GM18873 (cell line): ENCODE measurements around the gene XPO5.
"Not testable (repeated sequence)": the region's sequence is repeated elsewhere in the genome, so short reads cannot be mapped to it uniquely, and the experiment has no call there.

Experiments used
- ATAC-seq: cut with Tn5 transposase; IDR thresholded peaks from one replicate; pipeline ENCODE4 v1.9.1; 2021; ENCODE audit warnings: mild to moderate bottlenecking, moderate library complexity, moderate number of reproducible peaks; ENCODE audit not compliant: unreplicated experiment, low FRiP score

XPO5 gene

GRCh38 chr6:43499028-43499815 is 76.6 kb downstream of the XPO5 start:
- no peak for ATAC-seq

DNA sequence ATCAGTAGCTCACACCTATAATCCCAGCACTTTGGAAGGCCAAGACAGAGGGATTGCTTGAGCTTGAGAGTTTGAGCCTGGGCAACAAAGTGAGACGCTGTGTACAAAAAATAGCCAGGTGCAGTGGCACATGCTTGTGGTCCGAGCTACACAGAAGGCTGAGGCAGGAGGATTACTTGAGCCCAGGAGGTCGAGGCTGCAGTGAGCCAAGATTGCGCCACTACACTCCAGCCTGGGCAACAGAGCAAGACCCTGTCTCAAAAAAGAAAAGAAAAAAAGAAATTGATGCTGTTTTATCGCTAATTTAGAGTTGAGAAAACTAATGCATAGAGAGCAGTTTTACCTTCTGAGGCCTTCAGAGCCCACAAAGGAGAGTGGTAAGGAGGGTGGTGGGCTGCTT is 77.5 kb downstream of the XPO5 start:
- ATAC-seq, result not testable (repeated sequence)

GRCh38 chr6:43497689-43498088 is 78.1 kb downstream of the XPO5 start:
- no peak for ATAC-seq

GRCh38 chr6:43497129-43497396 is 78.8 kb downstream of the XPO5 start:
- ATAC-seq, result no peak

GRCh38 chr6:43496370-43497128 is 79.3 kb downstream of the XPO5 start:
- ATAC-seq, result no peak

GRCh38 chr6:43495409-43495941 is 80.4 kb downstream of the XPO5 start:
- no peak for ATAC-seq

GRCh38 chr6:43494766-43495165 is 81.1 kb downstream of the XPO5 start:
- no peak for ATAC-seq

- no peak for ATAC-seq
Measured at GRCh38 chr6:43494321-43494720, 81.5 kb downstream of the XPO5 start.

GRCh38 chr6:43493833-43494232 is 82.0 kb downstream of the XPO5 start:
- no peak for ATAC-seq

- no peak for ATAC-seq
Measured at GRCh38 chr6:43493230-43493629, 82.6 kb downstream of the XPO5 start.

DNA sequence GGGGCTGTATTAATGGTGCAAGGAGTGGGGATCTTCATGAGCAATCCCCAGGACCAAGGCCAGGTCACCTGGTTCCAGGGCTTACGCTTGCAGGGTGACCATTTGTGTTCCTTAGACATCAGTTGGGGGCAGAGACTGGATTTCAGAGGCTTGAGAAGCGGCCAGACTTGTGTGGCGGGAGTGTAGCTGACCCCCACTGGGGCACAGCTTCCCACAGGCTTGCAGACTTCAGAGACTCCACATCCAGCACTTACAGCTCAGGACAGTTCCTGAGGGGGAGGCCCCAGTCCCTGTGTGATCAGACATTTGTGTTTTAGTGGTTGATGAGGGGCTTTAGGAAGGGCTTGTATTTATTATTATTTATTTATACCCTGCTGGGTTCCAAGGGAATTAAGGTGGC is 83.2 kb downstream of the XPO5 start:
- ATAC-seq, result no peak

DNA sequence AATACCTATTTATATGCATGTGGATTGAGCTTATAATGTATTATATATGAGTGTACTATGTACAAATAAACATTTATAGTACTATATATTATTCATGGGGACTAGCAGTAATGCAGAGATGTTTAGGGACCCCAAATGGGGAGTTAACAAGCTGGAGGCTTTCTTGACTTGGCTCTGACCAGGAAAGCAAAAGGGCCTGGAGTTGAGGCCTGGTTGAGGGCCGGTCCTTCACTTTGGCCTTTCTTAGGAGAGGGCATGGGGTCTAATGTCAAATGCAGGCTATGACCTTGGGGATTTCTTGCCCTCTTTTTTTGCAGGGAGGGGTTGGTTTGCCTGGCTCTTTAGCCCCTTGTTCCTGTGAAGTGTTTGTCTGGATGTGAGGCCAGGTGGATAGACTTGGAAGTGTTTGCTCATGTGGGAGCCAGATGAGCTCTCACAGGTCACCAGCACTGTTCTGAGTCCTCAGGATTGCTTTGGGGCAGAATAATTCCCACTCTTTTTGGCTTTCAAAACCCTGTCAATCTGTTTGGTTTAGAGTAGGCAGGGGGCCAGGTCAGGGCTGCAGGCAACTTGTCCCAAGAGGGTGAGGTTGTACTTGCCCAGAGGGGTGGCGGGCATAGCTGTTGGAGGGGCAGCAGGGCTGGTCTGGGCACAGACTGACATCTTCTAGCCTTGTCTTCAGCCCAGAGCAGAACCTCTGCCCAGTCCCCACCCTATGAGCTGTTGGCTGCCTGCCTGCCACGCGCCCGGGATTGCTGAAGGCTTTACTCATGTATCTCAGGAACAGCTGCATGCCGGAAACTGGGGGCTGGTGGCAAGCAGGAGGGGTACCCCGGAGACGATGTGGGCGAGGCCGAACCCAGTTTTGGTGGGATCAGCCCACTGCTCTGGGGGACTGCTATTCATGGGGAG is 83.8 kb downstream of the XPO5 start:
- ATAC-seq, result no peak

GRCh38 chr6:43490523-43490939 is 85.3 kb downstream of the XPO5 start:
- ATAC-seq, result no peak

- no peak for ATAC-seq
Measured at GRCh38 chr6:43489277-43490072, 86.4 kb downstream of the XPO5 start.

GRCh38 chr6:43488667-43489276 is 87.1 kb downstream of the XPO5 start:
- ATAC-seq, result no peak

DNA sequence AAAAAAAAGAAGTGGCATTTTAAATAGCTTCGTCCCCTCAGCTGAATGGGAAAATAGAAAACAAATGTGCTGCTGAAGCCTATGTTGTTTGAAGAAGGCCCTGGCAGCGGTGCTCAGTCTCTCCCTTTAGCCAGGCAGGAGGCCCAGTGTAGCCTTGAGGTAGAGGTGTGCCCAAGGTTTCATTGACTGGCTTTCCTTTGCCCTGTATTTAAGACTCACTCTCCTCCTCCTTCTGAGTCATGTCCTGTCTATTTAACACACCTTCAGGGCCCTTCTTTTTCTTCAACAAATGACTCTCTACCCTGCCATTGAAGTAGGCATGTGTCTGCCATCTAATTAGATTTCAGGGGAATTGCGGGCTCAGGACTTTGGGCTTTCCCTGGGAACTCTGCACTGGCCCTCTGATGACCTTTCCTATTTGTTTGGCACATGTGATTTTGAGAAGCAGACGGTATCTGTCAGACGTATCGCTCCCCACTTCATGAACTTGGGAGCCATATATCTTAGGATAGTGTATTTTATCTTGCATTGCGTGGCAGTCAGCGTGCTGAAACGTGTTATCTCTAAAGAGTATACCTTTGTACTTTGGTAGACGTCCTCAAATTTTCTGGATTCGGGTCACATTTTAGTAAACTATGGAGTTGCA is 94.1 kb downstream of the XPO5 start:
- ATAC-seq, result no peak

DNA sequence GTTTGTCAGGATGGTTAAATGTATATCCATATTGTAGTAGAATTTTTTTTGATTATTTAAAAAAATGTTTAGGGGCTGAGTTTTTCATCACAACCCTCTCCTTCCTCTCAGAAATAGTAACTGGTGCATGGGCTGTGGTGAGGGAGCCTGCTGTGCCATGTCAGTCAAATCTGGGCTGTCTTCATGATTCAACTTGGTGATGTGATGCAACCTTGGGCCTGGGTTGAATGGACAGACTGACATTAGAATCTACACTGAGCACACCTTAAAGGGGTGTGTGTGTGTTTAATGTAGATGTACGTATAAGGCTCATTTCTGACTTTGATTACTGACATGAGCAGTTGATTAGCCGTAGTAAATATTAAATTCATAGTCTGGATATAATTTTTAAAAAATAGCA is 94.8 kb downstream of the XPO5 start:
- no peak for ATAC-seq

GRCh38 chr6:43478008-43478372 is 97.8 kb downstream of the XPO5 start:
- no peak for ATAC-seq
